PC-9 (cell line): ENCODE data around the gene KCNMB1.

ENCODE experiments used
- EZH2 ChIP-seq: fragments of 200-600 bp; sonication (generic); IDR thresholded peaks from 2 replicates; pipeline ENCODE4 v1.8.0; 2017; ENCODE audit warnings: antibody characterized with exemption, low read depth
- TF ChIP-seq, protein P1 (sequence below): fragments of 200-600 bp; sonication (generic); conservative IDR thresholded peaks from 2 replicates; pipeline ENCODE4 v1.6.1; 2017; ENCODE audit warnings: mixed run types, antibody characterized with exemption, mild to moderate bottlenecking, moderate library complexity

DNA sequence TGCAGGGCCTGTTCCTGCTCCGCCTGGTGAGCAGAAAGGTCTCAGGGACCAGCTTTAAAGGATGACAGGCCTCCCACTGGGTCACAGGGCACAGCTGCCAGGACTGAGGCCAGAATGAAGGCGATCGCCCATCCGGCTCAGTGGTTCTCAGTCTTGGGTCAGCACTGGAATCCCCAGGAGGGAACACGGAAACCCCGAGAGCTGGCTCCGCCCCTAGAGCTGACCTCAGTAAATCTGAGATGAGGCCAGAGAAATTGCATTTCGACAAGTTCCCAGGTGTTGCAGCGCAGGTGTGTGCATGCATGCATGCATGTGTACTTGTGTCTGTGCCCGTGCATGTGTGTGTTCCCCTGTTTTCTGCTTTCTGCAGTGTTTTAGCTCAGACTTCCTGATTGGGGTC is 47.2 kb upstream of the KCNMB1 start:
- no peak for TF ChIP-seq EZH2
- TF ChIP-seq, protein P1, sequence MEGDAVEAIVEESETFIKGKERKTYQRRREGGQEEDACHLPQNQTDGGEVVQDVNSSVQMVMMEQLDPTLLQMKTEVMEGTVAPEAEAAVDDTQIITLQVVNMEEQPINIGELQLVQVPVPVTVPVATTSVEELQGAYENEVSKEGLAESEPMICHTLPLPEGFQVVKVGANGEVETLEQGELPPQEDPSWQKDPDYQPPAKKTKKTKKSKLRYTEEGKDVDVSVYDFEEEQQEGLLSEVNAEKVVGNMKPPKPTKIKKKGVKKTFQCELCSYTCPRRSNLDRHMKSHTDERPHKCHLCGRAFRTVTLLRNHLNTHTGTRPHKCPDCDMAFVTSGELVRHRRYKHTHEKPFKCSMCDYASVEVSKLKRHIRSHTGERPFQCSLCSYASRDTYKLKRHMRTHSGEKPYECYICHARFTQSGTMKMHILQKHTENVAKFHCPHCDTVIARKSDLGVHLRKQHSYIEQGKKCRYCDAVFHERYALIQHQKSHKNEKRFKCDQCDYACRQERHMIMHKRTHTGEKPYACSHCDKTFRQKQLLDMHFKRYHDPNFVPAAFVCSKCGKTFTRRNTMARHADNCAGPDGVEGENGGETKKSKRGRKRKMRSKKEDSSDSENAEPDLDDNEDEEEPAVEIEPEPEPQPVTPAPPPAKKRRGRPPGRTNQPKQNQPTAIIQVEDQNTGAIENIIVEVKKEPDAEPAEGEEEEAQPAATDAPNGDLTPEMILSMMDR, result no peak
